ENCODE results near the gene CEP128.

DNA sequence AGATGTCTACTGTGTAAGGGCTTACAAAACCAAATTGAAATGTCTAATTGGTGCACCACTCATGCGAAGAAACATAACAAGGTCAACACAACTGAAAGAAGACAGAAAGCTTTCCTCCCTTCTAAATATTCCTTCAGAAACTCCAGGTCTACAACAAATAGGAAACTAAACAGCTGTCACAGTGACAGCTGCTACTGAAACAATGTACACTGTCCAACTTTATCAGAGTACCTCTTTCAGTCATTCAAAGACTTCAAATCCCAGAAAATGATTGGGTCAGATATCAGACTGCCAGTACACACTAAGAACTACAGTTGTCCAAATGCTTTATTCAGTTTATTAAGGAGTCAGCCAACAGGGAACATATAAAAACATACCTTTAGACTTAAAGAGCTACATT is 35.2 kb downstream of the CEP128 start:
- TF ChIP-seq POLR2A (IDR thresholded peaks at IDR 0.05) = no peak
- TF ChIP-seq, protein P1, sequence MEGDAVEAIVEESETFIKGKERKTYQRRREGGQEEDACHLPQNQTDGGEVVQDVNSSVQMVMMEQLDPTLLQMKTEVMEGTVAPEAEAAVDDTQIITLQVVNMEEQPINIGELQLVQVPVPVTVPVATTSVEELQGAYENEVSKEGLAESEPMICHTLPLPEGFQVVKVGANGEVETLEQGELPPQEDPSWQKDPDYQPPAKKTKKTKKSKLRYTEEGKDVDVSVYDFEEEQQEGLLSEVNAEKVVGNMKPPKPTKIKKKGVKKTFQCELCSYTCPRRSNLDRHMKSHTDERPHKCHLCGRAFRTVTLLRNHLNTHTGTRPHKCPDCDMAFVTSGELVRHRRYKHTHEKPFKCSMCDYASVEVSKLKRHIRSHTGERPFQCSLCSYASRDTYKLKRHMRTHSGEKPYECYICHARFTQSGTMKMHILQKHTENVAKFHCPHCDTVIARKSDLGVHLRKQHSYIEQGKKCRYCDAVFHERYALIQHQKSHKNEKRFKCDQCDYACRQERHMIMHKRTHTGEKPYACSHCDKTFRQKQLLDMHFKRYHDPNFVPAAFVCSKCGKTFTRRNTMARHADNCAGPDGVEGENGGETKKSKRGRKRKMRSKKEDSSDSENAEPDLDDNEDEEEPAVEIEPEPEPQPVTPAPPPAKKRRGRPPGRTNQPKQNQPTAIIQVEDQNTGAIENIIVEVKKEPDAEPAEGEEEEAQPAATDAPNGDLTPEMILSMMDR (IDR thresholded peaks at IDR 0.05) = no peak

All from thyroid gland (tissue), 4 donors.